Caco-2 (cell line): Measurements from ENCODE around the gene LIMS1. TPM values are rescaled to one million over a fixed set of nuclear protein-coding genes. Genes with fewer than 3 reads are reported as not detected.
"Not testable (repeated sequence)": the region's sequence is repeated elsewhere in the genome, so short reads cannot be mapped to it uniquely, and the experiment has no call there.

Experiments used
- BruUV-seq: library from RNA; stranded (reverse); fragments of 400-500 nt; replicated peaks from 2 replicates; lab custom pipeline; 2021; lab: Mats Ljungman, UMichigan
- CTCF ChIA-PET: fragments of 300-600 bp; sonication (Branson Sonifier 250); formaldehyde crosslinking; loops from one replicate; lab custom pipeline; 2022; ENCODE audit warnings: antibody characterized with exemption; lab: Charles Lee
- POLR2A ChIA-PET: fragments of 300-600 bp; sonication (Branson Sonifier 250); formaldehyde crosslinking; loops from one replicate; lab custom pipeline; 2022; ENCODE audit warnings: antibody characterized with exemption; lab: Charles Lee
- DNase-seq, 2 experiments: peaks; one replicate each; pipeline versions ENCODE4 v3.0.0 to v3.0.0-alpha.2; 2020 to 2022
- H3K27me3 ChIP-seq: replicated peaks from 2 replicates; pipeline ENCODE4 v1.6.0; 2011; ENCODE audit warnings: low read length; ENCODE audit not compliant: control insufficient read depth, insufficient read depth
- H3K36me3 ChIP-seq: 2 replicates; pipeline ENCODE4 v1.5.1; 2011; ENCODE audit warnings: low read length; ENCODE audit not compliant: control insufficient read depth, insufficient read depth
- H3K4me1 ChIP-seq: fragments of 250-450 bp; sonication (Bioruptor Pico); 2 replicates; pipeline ENCODE4 v1.5.1; 2020; ENCODE audit warnings: mild to moderate bottlenecking
- H3K4me3 ChIP-seq: 2 replicates; pipeline ENCODE4 v1.5.1; 2011; ENCODE audit warnings: low read depth, mild to moderate bottlenecking, control low read depth, low read length
- H3K9me3 ChIP-seq: fragments of 250-450 bp; sonication (Bioruptor Pico); 2 replicates; pipeline ENCODE4 v1.5.1; 2020; ENCODE audit warnings: mild to moderate bottlenecking, moderate library complexity
- H3K27ac Mint-ChIP-seq: one replicate; pipeline ENCODE4 v1.8.0; 2022; ENCODE audit warnings: mixed read lengths; ENCODE audit not compliant: unreplicated experiment
- H3K27me3 Mint-ChIP-seq: one replicate; pipeline ENCODE4 v1.8.0; 2022; ENCODE audit warnings: mixed read lengths; ENCODE audit not compliant: insufficient read depth, unreplicated experiment
- H3K36me3 Mint-ChIP-seq: one replicate; pipeline ENCODE4 v1.8.0; 2022; ENCODE audit warnings: mild to moderate bottlenecking, mixed read lengths; ENCODE audit not compliant: insufficient read depth, unreplicated experiment
- H3K4me1 Mint-ChIP-seq: one replicate; pipeline ENCODE4 v1.8.0; 2022; ENCODE audit warnings: low read depth, mixed read lengths; ENCODE audit not compliant: unreplicated experiment
- H3K4me3 Mint-ChIP-seq: one replicate; pipeline ENCODE4 v1.8.0; 2022; ENCODE audit warnings: mild to moderate bottlenecking, moderate library complexity, mixed read lengths; ENCODE audit not compliant: unreplicated experiment
- H3K9me3 Mint-ChIP-seq: one replicate; pipeline ENCODE4 v1.8.0; 2022; ENCODE audit warnings: mixed read lengths; ENCODE audit not compliant: unreplicated experiment
- intact Hi-C: fragments of 100-400 bp; cut with micrococcal nuclease; formaldehyde crosslinking; loops from one replicate; pipeline ENCODE4 v1.10.0; 2022; ENCODE audit not compliant: unreplicated experiment
- total RNA-seq: library from RNA; stranded (reverse); gene quantifications from 2 replicates; pipeline ENCODE4 v1.2.3, GENCODE V29; 2022
- TF ChIP-seq, protein P1 (sequence below), 2 experiments: fragments of 200-600 bp in 1 of 2; IDR thresholded peaks; 1 replicate in 1 of 2; 2 replicates in 1 of 2; pipeline versions ENCODE4 v1.5.1 to v1.8.0; 2011 to 2022; ENCODE audit warnings: antibody characterized with exemption in 1 of 2, control low read depth in 1 of 2, inconsistent platforms in 1 of 2, low read depth in 1 of 2, low read length in 1 of 2, mild to moderate bottlenecking in 1 of 2, moderate library complexity in 1 of 2; ENCODE audit not compliant: insufficient read depth in 1 of 2, severe bottlenecking in 1 of 2, unreplicated experiment in 1 of 2

Gene LIMS1
- total RNA-seq, 1 experiment from 2014 or later = 75.2 TPM

DNA sequence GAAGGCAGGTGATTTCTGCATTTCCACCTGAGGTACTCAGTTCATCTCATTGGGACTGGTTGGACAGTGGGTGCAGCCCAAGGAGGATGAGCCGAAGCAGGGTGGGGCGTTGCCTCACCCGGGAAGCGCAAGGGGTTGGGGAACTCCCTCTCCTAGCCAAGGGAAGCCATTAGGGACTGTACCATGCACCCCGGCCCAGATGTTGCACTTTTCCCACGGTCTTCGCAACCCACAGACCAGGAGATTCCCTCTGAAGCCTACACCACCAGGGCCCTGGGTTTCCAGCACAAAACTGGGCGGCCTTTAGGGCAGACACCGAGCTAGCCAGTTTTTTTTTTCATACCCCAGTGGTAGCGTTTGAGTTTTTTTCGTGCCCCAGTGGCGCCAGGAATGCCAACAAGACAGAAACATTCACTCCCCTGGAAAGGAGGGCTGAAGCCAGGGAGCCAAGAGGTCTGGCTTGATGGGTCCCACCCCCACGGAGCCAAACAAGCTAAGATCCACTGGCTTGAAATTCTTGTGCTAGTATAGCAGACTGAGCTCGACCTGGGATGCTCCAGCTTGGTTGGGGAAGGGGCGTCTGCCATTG, 109.1 kb downstream of the LIMS1 start:
- intact Hi-C loops = no loop called here
- H3K36me3 Mint-ChIP-seq = peaks cover 7% of the 10 kb centered on the region
- H3K27me3 ChIP-seq = no peaks in the 10 kb centered on the region
- H3K27ac Mint-ChIP-seq = no peak overlapping the region
- ChIA-PET CTCF (no interaction called here), POLR2A (no interaction called here)
- DNase-seq = no peak
- H3K9me3 Mint-ChIP-seq = peaks cover 16% of the 10 kb centered on the region
- no peaks in the 10 kb centered on the region for H3K27me3 Mint-ChIP-seq
- BruUV-seq = no TSS peak
- no peaks in the 10 kb centered on the region for H3K4me1 Mint-ChIP-seq
- H3K4me3 Mint-ChIP-seq = no peak overlapping the region
- H3K4me3 ChIP-seq = no peak overlapping the region
- no peaks in the 10 kb centered on the region for H3K4me1 ChIP-seq
- TF ChIP-seq, protein P1, sequence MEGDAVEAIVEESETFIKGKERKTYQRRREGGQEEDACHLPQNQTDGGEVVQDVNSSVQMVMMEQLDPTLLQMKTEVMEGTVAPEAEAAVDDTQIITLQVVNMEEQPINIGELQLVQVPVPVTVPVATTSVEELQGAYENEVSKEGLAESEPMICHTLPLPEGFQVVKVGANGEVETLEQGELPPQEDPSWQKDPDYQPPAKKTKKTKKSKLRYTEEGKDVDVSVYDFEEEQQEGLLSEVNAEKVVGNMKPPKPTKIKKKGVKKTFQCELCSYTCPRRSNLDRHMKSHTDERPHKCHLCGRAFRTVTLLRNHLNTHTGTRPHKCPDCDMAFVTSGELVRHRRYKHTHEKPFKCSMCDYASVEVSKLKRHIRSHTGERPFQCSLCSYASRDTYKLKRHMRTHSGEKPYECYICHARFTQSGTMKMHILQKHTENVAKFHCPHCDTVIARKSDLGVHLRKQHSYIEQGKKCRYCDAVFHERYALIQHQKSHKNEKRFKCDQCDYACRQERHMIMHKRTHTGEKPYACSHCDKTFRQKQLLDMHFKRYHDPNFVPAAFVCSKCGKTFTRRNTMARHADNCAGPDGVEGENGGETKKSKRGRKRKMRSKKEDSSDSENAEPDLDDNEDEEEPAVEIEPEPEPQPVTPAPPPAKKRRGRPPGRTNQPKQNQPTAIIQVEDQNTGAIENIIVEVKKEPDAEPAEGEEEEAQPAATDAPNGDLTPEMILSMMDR (IDR thresholded peaks at IDR 0.05; ENCODE audit: insufficient read depth in 1 of 2, low read depth in 1 of 2, low read length in 1 of 2, severe bottlenecking in 1 of 2, unreplicated experiment in 1 of 2) = no peak
- no peaks in the 10 kb centered on the region for H3K36me3 ChIP-seq
- H3K9me3 ChIP-seq = no peaks in the 10 kb centered on the region

DNA sequence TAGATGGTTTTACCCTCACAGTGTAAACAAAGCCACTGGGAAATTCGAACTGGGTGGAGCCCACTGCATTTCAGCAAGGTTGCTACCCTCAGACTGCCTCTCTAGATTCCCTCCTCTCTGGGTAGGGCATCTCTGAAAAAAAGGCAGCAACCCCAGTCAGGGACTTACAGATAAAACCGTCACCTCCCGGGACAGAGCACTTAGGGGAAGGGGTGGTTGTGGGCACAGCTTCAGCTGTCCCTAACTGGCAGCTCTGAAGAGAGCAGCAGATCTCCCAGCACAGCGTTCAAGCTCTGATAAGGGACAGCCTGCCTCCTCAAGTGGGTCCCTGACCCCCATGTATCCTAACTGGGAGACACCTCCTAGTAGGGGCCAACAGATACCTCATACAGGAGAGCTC, 109.6 kb downstream of the LIMS1 start:
- H3K4me1 Mint-ChIP-seq, CTCF ChIA-PET, POLR2A ChIA-PET, H3K27me3 Mint-ChIP-seq, H3K4me3 Mint-ChIP-seq, H3K4me3 ChIP-seq, H3K36me3 ChIP-seq, H3K36me3 Mint-ChIP-seq, intact Hi-C loops, DNase-seq, BruUV-seq, H3K9me3 ChIP-seq, H3K4me1 ChIP-seq, H3K27ac Mint-ChIP-seq, H3K27me3 ChIP-seq: not testable (repeated sequence)
- peaks cover 16% of the 10 kb centered on the region for H3K9me3 Mint-ChIP-seq

DNA sequence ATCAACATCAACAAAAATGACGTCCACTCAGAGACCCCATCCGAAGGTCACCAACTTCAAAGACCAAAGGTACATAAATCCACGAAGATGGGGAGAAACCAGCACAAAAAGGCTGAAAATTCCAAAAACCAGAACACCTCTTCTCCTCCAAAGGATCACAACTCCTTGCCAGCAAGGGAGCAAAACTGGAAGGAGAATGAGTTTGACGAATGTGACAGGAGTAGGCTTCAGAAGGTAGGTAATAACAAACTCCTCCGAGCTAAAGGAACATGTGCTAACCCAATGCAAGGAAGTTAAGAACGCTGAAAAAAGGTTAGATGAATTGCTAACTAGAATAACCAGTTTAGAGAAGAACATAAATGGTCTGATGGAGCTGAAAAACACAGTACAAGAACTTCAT, 110.2 kb downstream of the LIMS1 start:
- CTCF ChIA-PET, H3K4me3 Mint-ChIP-seq, H3K27me3 Mint-ChIP-seq, intact Hi-C loops, DNase-seq, H3K27me3 ChIP-seq, H3K4me1 ChIP-seq, POLR2A ChIA-PET, BruUV-seq, H3K4me1 Mint-ChIP-seq, H3K36me3 ChIP-seq, H3K9me3 ChIP-seq, H3K36me3 Mint-ChIP-seq, H3K4me3 ChIP-seq, H3K27ac Mint-ChIP-seq: not testable (repeated sequence)
- H3K9me3 Mint-ChIP-seq = peaks cover 16% of the 10 kb centered on the region

DNA sequence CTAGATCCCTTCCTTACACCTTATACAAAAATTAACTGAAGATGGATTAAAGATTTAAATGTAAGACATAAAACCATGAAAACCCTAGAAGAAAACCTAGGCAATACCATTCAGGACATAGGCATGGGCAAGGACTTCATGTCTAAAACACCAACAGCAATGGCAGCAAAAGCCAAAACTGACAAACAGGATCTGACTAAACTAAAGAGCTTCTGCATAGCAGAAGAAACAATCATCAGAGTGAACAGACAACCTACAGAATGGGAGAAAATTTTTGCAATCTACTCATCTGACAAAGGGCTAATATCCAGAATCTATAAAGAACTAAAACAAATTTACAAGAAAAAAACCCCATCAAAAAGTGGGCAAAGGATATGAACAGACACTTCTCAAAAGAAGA, 114.5 kb downstream of the LIMS1 start:
- CTCF ChIA-PET, H3K27me3 Mint-ChIP-seq, POLR2A ChIA-PET, H3K9me3 ChIP-seq, DNase-seq, H3K4me1 ChIP-seq, H3K36me3 ChIP-seq, BruUV-seq, H3K27me3 ChIP-seq, H3K4me3 ChIP-seq, H3K36me3 Mint-ChIP-seq, H3K4me1 Mint-ChIP-seq, H3K4me3 Mint-ChIP-seq, intact Hi-C loops, H3K27ac Mint-ChIP-seq: not testable (repeated sequence)
- H3K9me3 Mint-ChIP-seq = peaks cover 16% of the 10 kb centered on the region

DNA sequence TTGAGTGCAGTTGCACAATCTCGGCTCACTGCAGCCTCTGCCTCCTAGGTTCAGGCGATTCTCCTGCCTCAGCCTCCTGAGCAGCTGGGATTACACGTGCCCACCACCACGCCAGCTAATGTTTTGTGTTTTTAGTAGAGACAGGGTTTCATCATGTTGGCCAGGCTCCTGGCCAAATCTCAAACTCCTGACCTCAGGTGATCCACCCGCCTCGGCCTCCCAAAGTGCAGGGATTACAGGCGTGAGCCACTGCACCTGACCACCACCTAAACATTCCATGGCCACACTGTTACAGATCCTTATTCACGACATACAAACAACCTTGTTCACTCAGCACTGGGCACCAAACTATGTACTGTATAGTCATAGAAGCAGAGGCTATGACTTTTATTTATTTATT, 116.2 kb downstream of the LIMS1 start:
- CTCF ChIA-PET = not testable (repeated sequence)

DNA sequence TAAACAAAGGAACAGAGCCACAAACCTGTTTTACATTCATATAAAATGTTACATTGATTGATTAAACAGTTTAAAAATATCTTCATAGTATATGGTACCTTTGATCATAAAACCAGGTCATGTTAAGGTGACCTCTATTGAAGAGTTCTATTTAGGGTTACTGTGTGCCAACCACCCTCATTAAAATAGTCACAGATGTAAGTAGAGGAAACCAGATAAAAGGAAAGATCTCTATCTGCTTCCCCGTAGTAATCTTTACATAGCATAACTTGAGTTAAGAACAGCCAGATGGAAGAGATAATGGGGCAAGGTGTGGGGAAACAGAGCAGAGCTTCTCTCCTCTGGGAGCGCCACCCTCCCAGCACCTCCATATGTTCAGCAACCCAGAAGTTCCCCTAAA, 117.2 kb downstream of the LIMS1 start:
- H3K9me3 ChIP-seq, CTCF ChIA-PET, H3K36me3 Mint-ChIP-seq, H3K36me3 ChIP-seq, H3K9me3 Mint-ChIP-seq, H3K27ac Mint-ChIP-seq, intact Hi-C loops, DNase-seq, H3K4me1 Mint-ChIP-seq, H3K4me3 Mint-ChIP-seq, H3K27me3 ChIP-seq, BruUV-seq, H3K4me1 ChIP-seq, H3K4me3 ChIP-seq, POLR2A ChIA-PET, H3K27me3 Mint-ChIP-seq: not testable (repeated sequence)

More for the DNA sequence above, 116.2 kb downstream of the LIMS1 start:
- POLR2A ChIA-PET, H3K27ac Mint-ChIP-seq, H3K36me3 ChIP-seq, H3K9me3 ChIP-seq, H3K4me3 Mint-ChIP-seq, H3K27me3 Mint-ChIP-seq, intact Hi-C loops, BruUV-seq, H3K4me3 ChIP-seq, H3K4me1 Mint-ChIP-seq, H3K4me1 ChIP-seq, H3K36me3 Mint-ChIP-seq, DNase-seq, H3K27me3 ChIP-seq: not testable (repeated sequence)
- peaks cover 13% of the 10 kb centered on the region for H3K9me3 Mint-ChIP-seq
